Left hindlimb (tissue), 1 donor: Measurements from ENCODE around the gene DCLK1.
A peak's percentile ranks its signal among the peaks of the same experiment; 100 is the strongest.

ENCODE experiments used
- DNase-seq: peaks from one replicate; pipeline ENCODE4 v3.0.0-alpha.2; 2018

The DCLK1 gene

DNA sequence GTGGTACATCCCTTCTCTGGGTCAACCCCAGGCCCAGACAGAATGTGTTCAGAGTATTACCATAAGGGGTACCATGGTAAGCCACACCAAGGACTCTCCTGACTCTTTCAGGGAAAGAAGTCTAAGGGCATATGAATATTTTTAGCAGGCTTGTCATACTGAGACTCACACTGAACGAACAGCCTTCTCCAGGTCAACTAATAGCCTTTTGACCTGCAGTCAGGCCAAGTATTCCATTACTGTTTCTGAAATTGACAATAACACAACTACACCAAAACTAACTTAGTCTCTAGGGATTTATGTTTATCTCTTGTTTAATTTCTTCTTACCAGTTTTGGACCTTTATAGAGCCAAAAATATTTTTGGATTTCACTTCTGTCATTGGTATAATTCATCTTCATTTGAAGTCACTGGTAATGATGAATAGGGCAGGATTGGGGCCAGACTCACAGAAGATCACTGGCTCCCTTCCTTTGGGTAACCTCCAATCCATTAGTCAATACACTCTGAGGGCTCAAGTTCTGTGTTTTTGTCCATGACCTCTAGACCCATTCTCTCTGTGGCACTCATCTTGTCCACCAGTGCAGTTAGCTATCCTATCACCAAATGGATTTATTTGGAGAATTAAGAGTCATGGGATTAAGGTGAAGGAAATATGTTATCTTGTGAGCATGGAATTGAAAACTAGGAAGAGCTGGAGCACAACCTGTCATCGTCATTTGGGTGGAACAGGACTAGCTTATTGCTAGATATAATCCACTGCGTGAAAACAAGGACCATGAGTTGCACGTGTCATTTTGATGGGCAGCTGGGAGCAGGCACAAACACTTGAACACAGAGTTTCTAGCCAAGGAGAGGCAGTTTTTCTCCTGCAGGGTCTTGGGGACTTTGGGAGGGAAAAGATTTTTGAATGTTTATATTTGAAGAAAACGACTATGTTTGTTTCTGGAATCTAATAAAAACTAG is 313.3 kb downstream of the DCLK1 start:
- DNase-seq = no peak

GRCh38 chr13:35814605-35815011 is 316.6 kb downstream of the DCLK1 start:
- DNase-seq = no peak

GRCh38 chr13:35812736-35813135 is 318.4 kb downstream of the DCLK1 start:
- DNase-seq = no peak

DNA sequence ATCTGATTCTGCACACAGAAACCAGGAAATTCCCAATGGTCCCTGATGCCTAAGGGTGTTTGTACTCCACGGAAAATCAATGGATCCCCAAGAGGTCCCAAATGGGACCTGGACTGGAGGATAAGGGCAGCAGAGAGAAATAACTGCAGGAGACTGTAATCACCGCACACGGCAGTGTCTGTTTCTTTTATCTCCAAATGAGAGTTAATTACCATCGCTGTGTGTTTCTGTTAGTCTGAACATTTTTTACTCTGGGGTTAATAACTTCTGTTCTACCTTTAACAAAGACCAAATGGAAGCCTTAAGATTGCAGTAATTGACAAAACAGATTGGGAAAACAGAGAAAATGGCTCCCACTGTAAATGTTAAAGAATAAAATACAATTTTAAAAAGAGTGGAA is 320.9 kb downstream of the DCLK1 start:
- no peak for DNase-seq

DNA sequence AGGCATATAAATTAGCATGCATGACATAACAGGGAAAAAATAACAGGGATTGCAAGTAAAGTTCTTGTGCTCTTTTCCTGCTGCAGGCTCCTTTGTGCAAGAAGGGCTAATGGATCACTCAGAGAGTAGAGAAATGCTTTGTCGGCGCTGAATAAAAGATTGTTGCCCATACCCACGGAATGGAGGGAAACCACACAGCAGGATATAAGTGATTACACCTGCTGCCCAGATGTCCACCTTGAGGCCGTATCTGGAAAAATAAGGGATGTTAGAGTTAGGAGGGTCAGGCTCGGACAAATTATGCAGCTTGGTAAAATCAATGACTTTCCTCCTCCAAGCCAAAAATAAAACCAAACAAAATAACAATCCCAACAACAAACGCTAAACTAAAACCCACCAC is 322.3 kb downstream of the DCLK1 start:
- DNase-seq = no peak

- no peak for DNase-seq
Measured at GRCh38 chr13:35804901-35805300, 326.3 kb downstream of the DCLK1 start.

DNA sequence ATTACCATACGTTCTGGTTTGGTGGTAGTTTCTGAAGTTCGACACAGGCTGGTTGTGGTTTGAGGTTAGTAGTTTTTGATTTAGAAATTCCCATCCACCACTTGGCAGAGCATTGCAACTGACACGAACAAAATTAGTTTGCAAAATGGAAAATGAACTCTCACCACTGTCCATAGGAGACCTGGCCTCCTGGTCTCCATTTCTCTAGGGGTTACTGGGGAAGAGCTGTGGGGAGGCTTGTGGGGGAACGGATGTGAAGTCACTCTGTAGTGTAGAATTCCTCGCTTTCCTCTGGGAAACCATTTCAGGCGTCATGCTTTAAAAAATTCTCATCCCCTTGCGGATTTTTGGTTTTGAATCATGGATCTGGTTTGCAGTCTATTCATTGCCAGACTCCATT is 333.2 kb downstream of the DCLK1 start:
- peak; percentile 62 for DNase-seq

GRCh38 chr13:35797244-35797643 is 333.9 kb downstream of the DCLK1 start:
- DNase-seq = no peak

DNA sequence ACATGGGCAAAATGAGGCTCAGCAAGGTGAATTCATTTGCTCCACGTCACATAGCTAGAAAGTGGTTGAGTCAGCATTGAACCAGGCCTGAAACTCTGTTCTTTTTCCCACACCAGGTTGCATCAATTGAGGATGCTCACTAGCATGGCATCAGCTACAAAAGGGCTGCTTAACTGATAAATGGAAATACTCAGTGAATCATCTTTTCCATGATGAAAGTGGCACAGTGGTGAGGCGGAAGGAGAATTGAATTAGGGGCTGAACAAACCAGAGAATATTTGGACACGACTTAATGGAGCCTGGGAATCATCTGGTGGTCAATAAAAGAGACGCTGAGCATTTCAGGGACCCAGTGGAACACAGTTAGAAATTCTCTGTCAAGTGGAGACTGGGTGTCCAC is 334.6 kb downstream of the DCLK1 start:
- DNase-seq = no peak

DNA sequence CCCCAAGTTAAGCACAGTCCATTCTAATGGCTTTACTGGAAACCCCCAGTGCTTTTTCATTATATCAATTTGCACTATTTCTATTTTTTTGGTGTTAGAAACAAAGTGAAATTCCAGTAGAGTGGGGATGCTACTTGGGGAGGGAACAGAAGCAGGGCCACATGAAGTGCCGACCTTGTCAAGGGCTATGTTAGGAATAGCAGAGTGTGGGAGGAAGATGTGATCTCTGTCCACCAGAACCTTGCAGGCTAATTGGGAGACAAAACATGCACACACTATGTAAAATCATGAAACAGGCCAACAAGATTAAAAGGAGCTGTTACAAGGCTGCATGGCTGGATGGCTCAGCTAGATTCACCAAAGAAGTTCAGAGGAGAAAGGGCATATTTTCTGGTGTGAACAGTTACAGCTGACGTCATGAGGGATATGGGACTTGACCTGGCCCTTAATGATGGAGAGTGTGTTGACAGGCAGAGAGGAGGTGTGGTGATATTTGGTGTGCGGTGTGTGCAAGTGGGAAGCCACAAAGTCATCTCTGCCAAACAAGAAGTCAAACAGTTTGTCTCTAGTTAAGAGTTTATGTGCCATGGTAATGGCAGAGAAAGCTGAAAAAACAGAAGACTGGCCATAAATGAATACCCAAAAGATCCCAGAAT is 336.3 kb downstream of the DCLK1 start:
- no peak for DNase-seq

- no peak for DNase-seq
Measured at GRCh38 chr13:35793823-35794222, 337.4 kb downstream of the DCLK1 start.

DNA sequence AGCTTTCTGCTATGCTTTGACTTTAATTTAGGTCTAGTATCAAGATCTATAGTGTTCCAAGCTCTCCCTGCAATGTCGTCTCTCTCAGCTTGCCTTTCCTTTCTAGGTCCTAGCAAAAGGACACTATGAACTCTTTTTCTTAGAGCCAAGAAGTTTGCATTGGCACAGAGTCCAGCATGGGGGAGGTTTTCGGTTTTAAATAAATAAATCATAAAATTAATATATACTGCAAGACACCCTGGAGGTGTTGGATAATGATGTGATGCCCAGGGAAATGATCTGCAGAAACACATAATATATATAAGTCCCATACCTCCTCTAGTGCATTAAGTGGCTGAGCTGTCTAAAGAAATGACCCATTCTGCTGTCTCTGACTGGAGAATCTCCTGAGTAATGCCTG is 338.3 kb downstream of the DCLK1 start:
- no peak for DNase-seq

- no peak for DNase-seq
Measured at GRCh38 chr13:35792021-35792420, 339.2 kb downstream of the DCLK1 start.

DNA sequence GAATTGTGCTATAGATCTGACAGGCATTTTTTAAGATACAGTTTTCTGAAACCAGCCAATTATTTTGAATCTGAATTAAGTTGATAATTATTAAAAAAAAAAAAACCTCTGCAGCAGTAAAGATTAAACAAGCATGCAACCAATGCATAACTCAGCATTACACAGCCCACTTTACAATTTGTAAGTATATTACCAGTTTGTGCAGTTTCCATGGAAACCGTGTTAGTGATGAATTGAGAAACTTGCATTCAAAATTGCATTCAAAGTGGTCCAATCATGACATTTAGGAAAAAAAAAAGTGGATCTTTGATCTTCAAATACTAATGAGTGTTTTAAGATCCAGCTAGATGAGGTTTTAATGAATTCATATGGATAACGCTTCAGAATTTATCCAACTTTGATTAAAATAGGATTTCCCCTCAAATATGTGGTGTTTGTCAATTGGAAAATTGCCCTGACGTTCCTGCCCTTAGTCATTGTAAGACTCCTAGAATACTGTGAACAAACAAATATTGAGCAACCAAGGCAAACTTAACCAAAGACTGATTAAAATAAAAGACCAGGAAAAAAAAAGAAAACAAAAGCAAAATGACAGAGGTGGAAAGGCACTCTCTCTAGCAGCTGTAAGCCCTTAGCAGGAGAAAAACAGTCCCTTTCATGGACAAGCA is 339.9 kb downstream of the DCLK1 start:
- no peak for DNase-seq

GRCh38 chr13:35789335-35790165 is 341.6 kb downstream of the DCLK1 start:
- no peak for DNase-seq

GRCh38 chr13:35787937-35788336 is 343.2 kb downstream of the DCLK1 start:
- DNase-seq = no peak

- DNase-seq = no peak
Measured at GRCh38 chr13:35785576-35786303, 345.4 kb downstream of the DCLK1 start.

GRCh38 chr13:35784286-35784951 is 346.8 kb downstream of the DCLK1 start:
- no peak for DNase-seq

GRCh38 chr13:35782793-35783192 is 348.4 kb downstream of the DCLK1 start:
- DNase-seq = no peak

- DNase-seq = no peak
Measured at GRCh38 chr13:35781036-35782000, 349.9 kb downstream of the DCLK1 start.
